ENCODE data around the gene MAGI2.
"Not testable (repeated sequence)": the region's sequence is repeated elsewhere in the genome, so short reads cannot be mapped to it uniquely, and the experiment has no call there.

The MAGI2 gene

GRCh38 chr7:78577174-78577952 is 876.1 kb downstream of the MAGI2 start:
- H3K36me3 Mint-ChIP-seq: not testable (repeated sequence)

DNA sequence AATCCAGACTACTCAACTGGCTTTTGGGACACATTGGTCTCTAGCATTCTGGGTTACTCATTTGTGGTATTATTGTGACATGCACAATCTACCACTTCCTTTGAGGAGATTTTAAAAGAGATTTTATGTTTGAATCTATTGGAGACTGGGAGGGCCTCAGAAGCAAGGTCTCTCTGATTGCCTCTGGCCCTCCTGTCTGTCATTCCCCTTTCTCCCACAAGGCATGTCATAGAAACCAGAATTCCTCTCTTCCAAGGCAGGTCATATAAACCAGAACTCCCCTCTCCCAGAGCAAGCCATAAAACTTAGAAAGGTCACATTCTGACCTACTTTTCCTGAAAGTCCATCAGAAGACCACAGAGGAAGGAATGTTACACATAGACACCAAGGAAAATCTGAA is 877.2 kb downstream of the MAGI2 start:
- no peaks in the 10 kb centered on the region for H3K9me3 Mint-ChIP-seq
- no peak overlapping the region for H3K27ac Mint-ChIP-seq
- no peaks in the 10 kb centered on the region for H3K27me3 Mint-ChIP-seq
- no peaks in the 10 kb centered on the region for H3K36me3 Mint-ChIP-seq
- H3K4me1 Mint-ChIP-seq: no peaks in the 10 kb centered on the region
- H3K4me3 Mint-ChIP-seq: no peak overlapping the region

More at GRCh38 chr7:78577174-78577952, 876.1 kb downstream of the MAGI2 start:
- H3K4me3 Mint-ChIP-seq, H3K27me3 Mint-ChIP-seq, H3K27ac Mint-ChIP-seq, H3K4me1 Mint-ChIP-seq, H3K9me3 Mint-ChIP-seq: not testable (repeated sequence)

DNA sequence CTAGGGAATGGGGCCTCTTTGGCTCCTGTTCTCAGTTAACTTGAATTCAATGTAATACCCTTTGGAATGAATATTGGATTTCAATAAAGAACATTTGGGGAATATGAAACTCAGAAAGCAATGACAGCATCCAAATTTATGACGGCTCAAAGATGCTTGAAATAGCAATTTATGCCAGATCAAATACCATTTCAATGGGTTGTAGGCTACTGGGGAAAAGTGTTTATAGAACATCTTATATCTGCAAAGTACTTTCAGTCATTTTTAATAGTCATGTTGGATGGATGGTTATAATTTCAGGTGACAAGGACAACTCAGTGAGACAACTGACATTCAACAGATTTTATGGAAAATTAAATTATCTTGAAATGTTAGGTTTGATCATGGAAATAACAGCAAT is 882.2 kb downstream of the MAGI2 start:
- H3K4me1 Mint-ChIP-seq: no peaks in the 10 kb centered on the region
- no peaks in the 10 kb centered on the region for H3K9me3 Mint-ChIP-seq
- H3K4me3 Mint-ChIP-seq: no peak overlapping the region
- no peaks in the 10 kb centered on the region for H3K36me3 Mint-ChIP-seq
- no peak overlapping the region for H3K27ac Mint-ChIP-seq
- no peaks in the 10 kb centered on the region for H3K27me3 Mint-ChIP-seq

DNA sequence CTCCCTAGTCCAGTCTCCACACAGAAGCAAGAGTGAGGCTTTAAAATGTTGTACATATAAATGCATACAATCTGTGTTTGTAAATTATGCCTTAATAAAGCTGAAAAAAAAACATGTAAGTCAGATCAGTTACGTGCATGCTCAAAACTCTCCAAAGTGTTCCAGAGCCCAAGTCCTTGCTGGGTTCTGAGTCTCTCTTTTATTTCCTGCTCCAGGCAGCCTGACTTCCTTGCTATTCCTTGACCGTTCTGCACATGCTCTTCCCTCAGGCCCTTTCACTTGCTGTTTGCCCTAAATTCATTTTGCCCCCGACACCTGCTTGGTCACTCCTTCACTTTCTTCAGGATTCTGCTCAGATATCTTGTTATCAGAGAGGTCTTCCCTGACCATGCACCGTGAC is 884.8 kb downstream of the MAGI2 start:
- no peak overlapping the region for H3K27ac Mint-ChIP-seq
- H3K4me3 Mint-ChIP-seq: no peak overlapping the region
- H3K9me3 Mint-ChIP-seq: no peaks in the 10 kb centered on the region
- H3K27me3 Mint-ChIP-seq: no peaks in the 10 kb centered on the region
- no peaks in the 10 kb centered on the region for H3K4me1 Mint-ChIP-seq
- no peaks in the 10 kb centered on the region for H3K36me3 Mint-ChIP-seq

DNA sequence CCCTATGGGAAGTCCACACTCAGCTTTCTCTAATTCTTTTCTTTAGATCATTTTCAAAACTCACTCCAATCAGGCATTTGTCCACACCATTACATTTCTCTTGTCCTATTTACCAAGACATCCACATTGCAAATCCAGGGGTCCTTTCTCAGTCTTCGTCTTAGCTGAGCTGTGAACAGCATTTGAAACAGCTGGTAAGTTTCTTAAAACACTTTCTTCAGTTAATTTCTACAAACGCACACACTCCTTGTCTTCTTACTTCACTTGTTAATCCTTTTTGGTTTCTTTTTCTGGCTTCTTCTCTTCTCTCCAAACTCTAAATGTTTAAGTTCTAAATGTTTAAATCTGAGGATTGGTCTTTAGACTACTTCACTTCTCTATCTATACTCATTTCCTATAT is 885.6 kb downstream of the MAGI2 start:
- H3K4me1 Mint-ChIP-seq: no peaks in the 10 kb centered on the region
- no peak overlapping the region for H3K27ac Mint-ChIP-seq
- no peaks in the 10 kb centered on the region for H3K27me3 Mint-ChIP-seq
- no peaks in the 10 kb centered on the region for H3K36me3 Mint-ChIP-seq
- H3K9me3 Mint-ChIP-seq: no peaks in the 10 kb centered on the region
- H3K4me3 Mint-ChIP-seq: no peak overlapping the region

GRCh38 chr7:78565784-78566183 is 887.7 kb downstream of the MAGI2 start:
- no peak overlapping the region for H3K4me3 Mint-ChIP-seq

GRCh38 chr7:78563191-78563590 is 890.3 kb downstream of the MAGI2 start:
- no peaks in the 10 kb centered on the region for H3K36me3 Mint-ChIP-seq
- H3K27ac Mint-ChIP-seq: no peak overlapping the region
- H3K27me3 Mint-ChIP-seq: no peaks in the 10 kb centered on the region
- H3K9me3 Mint-ChIP-seq: no peaks in the 10 kb centered on the region
- H3K4me1 Mint-ChIP-seq: no peaks in the 10 kb centered on the region
- no peak overlapping the region for H3K4me3 Mint-ChIP-seq

More at GRCh38 chr7:78565784-78566183, 887.7 kb downstream of the MAGI2 start:
- H3K4me1 Mint-ChIP-seq: no peaks in the 10 kb centered on the region
- no peaks in the 10 kb centered on the region for H3K9me3 Mint-ChIP-seq
- H3K36me3 Mint-ChIP-seq: no peaks in the 10 kb centered on the region
- H3K27ac Mint-ChIP-seq: no peak overlapping the region
- no peaks in the 10 kb centered on the region for H3K27me3 Mint-ChIP-seq

DNA sequence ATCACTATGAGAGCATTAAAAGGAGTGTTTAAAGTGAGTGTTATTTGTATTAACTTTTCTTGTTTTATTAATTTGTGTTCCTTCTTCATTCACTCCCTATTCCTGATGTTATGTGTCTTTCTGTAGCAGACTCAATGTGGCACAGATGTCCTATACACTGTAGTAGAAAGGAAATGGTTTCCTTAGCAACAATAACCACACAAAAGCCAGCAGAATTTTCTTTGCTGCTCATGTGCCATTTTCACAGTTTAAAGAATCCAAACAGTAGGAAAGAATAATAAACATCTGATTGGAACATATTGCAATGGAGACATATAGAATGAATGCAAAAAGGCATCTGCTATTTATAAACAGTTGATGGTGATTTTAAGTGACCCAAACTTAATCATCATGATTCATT is 891.3 kb downstream of the MAGI2 start:
- Mint-ChIP-seq H3K27me3 (no peaks in the 10 kb centered on the region), H3K4me3 (no peak overlapping the region), H3K36me3 (no peaks in the 10 kb centered on the region), H3K9me3 (no peaks in the 10 kb centered on the region), H3K4me1 (no peaks in the 10 kb centered on the region), H3K27ac (no peak overlapping the region)

DNA sequence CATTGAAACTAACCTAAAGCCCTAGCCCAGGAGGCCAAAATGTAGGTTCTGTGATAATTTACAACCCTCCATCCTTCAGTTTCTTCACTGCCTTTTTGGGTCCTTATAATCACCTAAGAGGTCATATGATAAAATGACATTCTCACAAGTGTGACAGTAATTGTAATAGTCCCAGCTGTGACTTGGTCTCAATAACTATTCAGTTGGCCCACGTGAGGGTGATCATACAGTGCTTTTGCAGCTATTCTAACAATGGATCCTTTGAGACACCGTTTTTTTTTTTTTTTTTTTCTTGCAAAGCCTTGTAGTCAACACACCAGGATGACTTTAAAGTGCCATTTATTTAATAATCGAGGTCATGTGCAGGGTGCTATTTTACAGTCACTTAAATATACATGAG is 894.9 kb downstream of the MAGI2 start:
- Mint-ChIP-seq H3K27me3 (no peaks in the 10 kb centered on the region), H3K4me1 (no peaks in the 10 kb centered on the region), H3K27ac (no peak overlapping the region), H3K9me3 (no peaks in the 10 kb centered on the region), H3K4me3 (no peak overlapping the region), H3K36me3 (no peaks in the 10 kb centered on the region)

GRCh38 chr7:78543976-78544375 is 909.5 kb downstream of the MAGI2 start:
- Mint-ChIP-seq H3K36me3 (no peaks in the 10 kb centered on the region), H3K27me3 (no peaks in the 10 kb centered on the region), H3K4me1 (no peaks in the 10 kb centered on the region)

DNA sequence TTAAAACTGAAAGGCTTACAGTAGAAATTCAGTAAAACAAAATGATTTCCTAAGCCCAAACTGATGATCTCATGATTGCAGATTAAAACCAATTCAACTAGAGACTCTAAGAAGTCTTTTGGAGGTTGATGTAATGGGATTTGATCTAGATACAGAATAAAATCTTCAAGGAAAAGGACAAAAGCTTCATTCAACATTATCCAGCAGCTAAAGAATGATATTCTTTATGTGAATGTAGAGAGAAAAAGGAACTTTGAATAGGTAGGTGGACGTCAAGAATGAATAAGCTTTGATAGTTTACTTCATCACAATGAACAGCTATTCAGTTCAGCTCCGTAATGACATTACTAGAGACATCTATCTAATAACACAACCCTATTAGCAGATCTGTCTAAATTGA is 910.5 kb downstream of the MAGI2 start:
- no peaks in the 10 kb centered on the region for H3K4me1 Mint-ChIP-seq
- no peak overlapping the region for H3K27ac Mint-ChIP-seq
- no peaks in the 10 kb centered on the region for H3K9me3 Mint-ChIP-seq
- H3K36me3 Mint-ChIP-seq: no peaks in the 10 kb centered on the region
- no peaks in the 10 kb centered on the region for H3K27me3 Mint-ChIP-seq
- H3K4me3 Mint-ChIP-seq: no peak overlapping the region

More at GRCh38 chr7:78543976-78544375, 909.5 kb downstream of the MAGI2 start:
- no peak overlapping the region for H3K27ac Mint-ChIP-seq
- no peaks in the 10 kb centered on the region for H3K9me3 Mint-ChIP-seq
- no peak overlapping the region for H3K4me3 Mint-ChIP-seq

DNA sequence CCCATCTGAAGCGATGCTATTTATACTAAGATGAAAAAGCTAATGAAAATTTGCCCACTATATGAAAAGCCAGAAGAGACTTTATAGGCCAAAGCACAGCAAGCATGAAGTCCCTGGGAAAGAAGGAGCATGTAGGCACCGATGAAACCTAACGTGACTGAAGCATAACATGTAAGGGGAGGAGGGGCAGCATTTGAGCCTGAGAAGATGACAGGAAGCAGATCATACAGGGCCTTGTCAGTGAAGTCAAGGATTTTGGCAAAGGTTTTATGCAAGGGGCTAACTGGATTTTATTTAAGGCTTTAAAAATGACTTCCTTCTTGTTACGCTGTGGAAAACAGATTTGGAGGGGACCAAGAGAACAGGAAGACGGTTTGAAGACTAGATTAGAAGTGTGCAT is 910.9 kb downstream of the MAGI2 start:
- no peak overlapping the region for H3K4me3 Mint-ChIP-seq
- H3K27me3 Mint-ChIP-seq: no peaks in the 10 kb centered on the region
- no peaks in the 10 kb centered on the region for H3K9me3 Mint-ChIP-seq
- H3K27ac Mint-ChIP-seq: no peak overlapping the region
- no peaks in the 10 kb centered on the region for H3K36me3 Mint-ChIP-seq
- no peaks in the 10 kb centered on the region for H3K4me1 Mint-ChIP-seq

GRCh38 chr7:78539825-78540224 is 913.6 kb downstream of the MAGI2 start:
- no peaks in the 10 kb centered on the region for H3K4me1 Mint-ChIP-seq
- no peak overlapping the region for H3K4me3 Mint-ChIP-seq
- H3K36me3 Mint-ChIP-seq: no peaks in the 10 kb centered on the region
- H3K9me3 Mint-ChIP-seq: peaks cover 5% of the 10 kb centered on the region
- no peak overlapping the region for H3K27ac Mint-ChIP-seq
- H3K27me3 Mint-ChIP-seq: no peaks in the 10 kb centered on the region

DNA sequence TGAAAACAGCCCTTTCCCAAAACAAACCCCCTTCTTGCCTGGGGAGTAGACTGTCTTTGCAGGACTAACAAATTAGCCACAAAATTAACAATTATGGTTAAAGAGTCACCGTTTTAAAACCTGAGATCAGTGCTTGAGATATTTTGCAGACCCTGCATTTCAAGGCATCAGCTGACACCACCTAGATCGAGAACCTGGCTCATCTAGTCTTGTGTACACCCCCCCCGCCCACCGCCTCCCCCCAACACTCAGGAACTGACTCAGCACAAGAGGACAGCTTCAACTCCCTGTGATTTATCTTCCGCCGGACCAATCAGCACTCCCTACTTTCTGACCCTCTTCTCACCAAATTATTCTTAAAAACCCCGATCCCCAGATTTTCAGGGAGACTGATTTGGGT is 917.8 kb downstream of the MAGI2 start:
- no peaks in the 10 kb centered on the region for H3K27me3 Mint-ChIP-seq

GRCh38 chr7:78530351-78530750 is 923.1 kb downstream of the MAGI2 start:
- H3K27ac Mint-ChIP-seq: no peak overlapping the region
- no peaks in the 10 kb centered on the region for H3K27me3 Mint-ChIP-seq
- no peaks in the 10 kb centered on the region for H3K4me1 Mint-ChIP-seq
- no peaks in the 10 kb centered on the region for H3K36me3 Mint-ChIP-seq
- H3K9me3 Mint-ChIP-seq: peaks cover 5% of the 10 kb centered on the region
- H3K4me3 Mint-ChIP-seq: no peak overlapping the region

More for the DNA sequence above, 917.8 kb downstream of the MAGI2 start:
- no peak overlapping the region for H3K4me3 Mint-ChIP-seq
- no peak overlapping the region for H3K27ac Mint-ChIP-seq
- H3K9me3 Mint-ChIP-seq: peaks cover 10% of the 10 kb centered on the region
- H3K36me3 Mint-ChIP-seq: no peaks in the 10 kb centered on the region
- H3K4me1 Mint-ChIP-seq: no peaks in the 10 kb centered on the region

DNA sequence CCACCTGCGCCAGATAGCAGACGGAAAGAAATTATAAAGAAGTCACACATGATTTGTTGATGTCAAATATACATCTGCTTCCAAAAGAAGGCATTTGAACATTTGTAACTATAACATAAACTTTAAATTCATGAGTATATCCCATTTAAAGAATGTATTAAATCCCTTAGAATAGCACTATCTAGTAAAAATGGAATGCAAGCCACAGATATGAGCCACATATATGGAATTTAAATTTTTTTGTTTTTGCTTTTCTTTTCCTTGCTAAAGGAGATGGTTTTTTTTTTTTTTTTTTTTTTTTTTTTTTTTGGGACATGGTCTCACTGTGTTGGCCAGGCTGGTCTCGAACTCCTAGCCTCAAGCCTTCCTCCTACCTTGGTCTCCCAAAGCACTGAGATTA is 924.1 kb downstream of the MAGI2 start:
- Mint-ChIP-seq H3K4me3 (no peak overlapping the region), H3K27ac (no peak overlapping the region), H3K9me3 (peaks cover 5% of the 10 kb centered on the region), H3K27me3 (no peaks in the 10 kb centered on the region), H3K36me3 (no peaks in the 10 kb centered on the region), H3K4me1 (no peaks in the 10 kb centered on the region)

DNA sequence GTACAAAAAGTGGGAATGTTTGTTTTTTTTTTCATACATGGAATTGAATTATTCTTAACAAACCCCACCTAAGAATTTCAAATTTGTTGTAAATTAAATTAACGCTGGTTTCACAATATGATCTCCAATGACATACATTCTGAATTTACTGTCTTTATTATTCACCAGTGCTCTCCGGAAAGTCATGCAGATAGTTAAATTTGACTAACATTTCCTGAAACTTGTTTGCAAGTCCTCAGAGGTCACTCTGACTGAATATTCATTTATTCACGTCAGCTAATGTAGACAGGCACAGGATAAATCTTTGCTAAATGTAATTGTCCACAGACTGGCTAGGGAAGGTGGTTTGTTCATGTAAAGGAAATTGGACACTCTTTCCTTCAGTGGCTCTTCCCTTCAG is 924.5 kb downstream of the MAGI2 start:
- no peak overlapping the region for H3K4me3 Mint-ChIP-seq
- H3K36me3 Mint-ChIP-seq: no peaks in the 10 kb centered on the region
- no peaks in the 10 kb centered on the region for H3K27me3 Mint-ChIP-seq
- no peak overlapping the region for H3K27ac Mint-ChIP-seq
- no peaks in the 10 kb centered on the region for H3K4me1 Mint-ChIP-seq
- H3K9me3 Mint-ChIP-seq: peaks cover 5% of the 10 kb centered on the region

Data from activated naive CD4-positive, alpha-beta T cell treated with anti-CD3 and anti-CD28 coated beads, Interleukin-2, amount 50 U/mL, for 24 hours (primary cell).